Liver (tissue), 9 donors: ENCODE data around the gene TESK2. TPM values are rescaled to one million over a fixed set of nuclear protein-coding genes. Genes with fewer than 3 reads are reported as not detected.

Source experiments
- DNase-seq: peaks from one replicate; pipeline ENCODE4 v3.0.0-alpha.2; 2017; ENCODE audit warnings: low spot score
- H3K27ac ChIP-seq, 2 donors: one replicate each; pipeline ENCODE4 v1.7.0; 2013; ENCODE audit warnings: inconsistent platforms in 2 of 2, low read length in 2 of 2, control low read depth in 1 of 2, low read depth in 1 of 2, mild to moderate bottlenecking in 1 of 2
- H3K27me3 ChIP-seq, 4 donors: one replicate each; pipeline versions ENCODE4 v1.6.1 to v1.7.0; 2013; ENCODE audit warnings: low read length in 3 of 4, inconsistent platforms in 1 of 4, mild to moderate bottlenecking in 1 of 4, moderate library complexity in 1 of 4; ENCODE audit not compliant: control insufficient read depth in 4 of 4, insufficient read depth in 4 of 4
- H3K36me3 ChIP-seq, 4 donors: one replicate each; pipeline versions ENCODE4 v1.6.1 to v1.7.0; 2013; ENCODE audit warnings: low read length in 3 of 4, mild to moderate bottlenecking in 3 of 4, low read depth in 1 of 4, moderate library complexity in 1 of 4; ENCODE audit not compliant: control insufficient read depth in 4 of 4, insufficient read depth in 3 of 4
- H3K4me1 ChIP-seq, 4 donors: one replicate each; pipeline versions ENCODE4 v1.6.1 to v1.7.0; 2013; ENCODE audit warnings: low read length in 3 of 4, mild to moderate bottlenecking in 3 of 4, moderate library complexity in 1 of 4; ENCODE audit not compliant: control insufficient read depth in 4 of 4, insufficient read depth in 4 of 4
- H3K4me3 ChIP-seq, 3 donors: one replicate each; pipeline versions ENCODE4 v1.6.1 to v1.7.0; 2013; ENCODE audit warnings: low read length in 3 of 3, control low read depth in 1 of 3, low read depth in 1 of 3, mild to moderate bottlenecking in 1 of 3
- H3K9ac ChIP-seq, 2 donors: one replicate each; pipeline ENCODE4 v1.7.0; 2013; ENCODE audit warnings: low read length in 2 of 2, mild to moderate bottlenecking in 2 of 2, moderate library complexity in 2 of 2, control low read depth in 1 of 2, low read depth in 1 of 2
- H3K9me3 ChIP-seq, 4 donors: one replicate each; pipeline versions ENCODE4 v1.6.1 to v1.7.0; 2013; ENCODE audit warnings: low read length in 3 of 4; ENCODE audit not compliant: control insufficient read depth in 4 of 4
- ATF3 ChIP-seq: IDR thresholded peaks from 2 replicates; pipeline ENCODE4 v1.6.1; 2016; ENCODE audit warnings: antibody characterized with exemption
- CTCF ChIP-seq: fragments of 150-350 bp; IDR thresholded peaks from 2 replicates; pipeline ENCODE4 v1.5.1; 2017; ENCODE audit warnings: improper control_type of control experiment, low read depth, low read length; ENCODE audit not compliant: missing input control
- EGR1 ChIP-seq, 2 donors: IDR thresholded peaks; 2 replicates each; pipeline ENCODE4 v1.6.1; 2016 to 2018; ENCODE audit warnings: antibody characterized with exemption in 2 of 2, low read depth in 2 of 2
- FOXA2 ChIP-seq: IDR thresholded peaks from 2 replicates; pipeline ENCODE4 v1.6.1; 2016; ENCODE audit warnings: antibody characterized with exemption
- GABPA ChIP-seq, 2 donors: IDR thresholded peaks in 1 of 2; conservative IDR thresholded peaks in 1 of 2; 2 replicates each; pipeline ENCODE4 v1.6.1; 2016; ENCODE audit warnings: antibody characterized with exemption in 2 of 2, mild to moderate bottlenecking in 1 of 2, moderate library complexity in 1 of 2
- HNF4A ChIP-seq, 2 donors: conservative IDR thresholded peaks; 2 replicates each; pipeline ENCODE4 v1.6.1; 2016; ENCODE audit warnings: antibody characterized with exemption in 2 of 2, mild to moderate bottlenecking in 2 of 2
- HNF4G ChIP-seq: IDR thresholded peaks from 2 replicates; pipeline ENCODE4 v1.6.1; 2016; ENCODE audit warnings: antibody characterized with exemption
- JUND ChIP-seq, 2 donors: IDR thresholded peaks; 2 replicates each; pipeline ENCODE4 v1.6.1; 2016; ENCODE audit warnings: antibody characterized with exemption in 2 of 2
- MAX ChIP-seq: IDR thresholded peaks from 2 replicates; pipeline ENCODE4 v1.6.1; 2016; ENCODE audit warnings: antibody characterized with exemption
- NR2F2 ChIP-seq: IDR thresholded peaks from 2 replicates; pipeline ENCODE4 v1.6.1; 2016; ENCODE audit warnings: antibody characterized with exemption
- RAD21 ChIP-seq, 2 donors: IDR thresholded peaks; 2 replicates each; pipeline ENCODE4 v1.6.1; 2016; ENCODE audit warnings: antibody characterized with exemption in 2 of 2, mild to moderate bottlenecking in 2 of 2
- REST ChIP-seq: IDR thresholded peaks from 2 replicates; pipeline ENCODE4 v1.6.1; 2016; ENCODE audit warnings: antibody characterized with exemption, mild to moderate bottlenecking
- RXRA ChIP-seq, 2 donors: IDR thresholded peaks; 2 replicates each; pipeline ENCODE4 v1.6.1; 2017 to 2018; ENCODE audit warnings: antibody characterized with exemption in 2 of 2, mild to moderate bottlenecking in 1 of 2
- SP1 ChIP-seq: IDR thresholded peaks from 2 replicates; pipeline ENCODE4 v1.6.1; 2018; ENCODE audit warnings: antibody characterized with exemption, mild to moderate bottlenecking
- YY1 ChIP-seq: IDR thresholded peaks from 2 replicates; pipeline ENCODE4 v1.6.1; 2016; ENCODE audit warnings: antibody characterized with exemption, mild to moderate bottlenecking
- ZBTB33 ChIP-seq: IDR thresholded peaks from 2 replicates; pipeline ENCODE4 v1.6.1; 2016; ENCODE audit warnings: antibody characterized with exemption
- WGBS: extraction: QIAGEN DNeasy Blood & Tissue Kit; methylation state at CpG from one replicate; pipeline ENCODE4 v1.1.7; 2013; 5-methylcytosine and 5-hydroxymethylcytosine counted together
- polyA plus RNA-seq, 2 donors: library from polyadenylated mRNA; stranded (reverse) in 1 of 2; unstranded in 1 of 2; fragments of 200-250 nt in 1 of 2; fragments of >200 nt in 1 of 2; fragmentation: Nextera tagmentation in 1 of 2; extraction: Ambion mirVana in 1 of 2; gene quantifications; one replicate each; pipeline versions ENCODE4 v1.2.1 to v1.2.3, GENCODE V29; 2013 to 2015
- total RNA-seq, 2 donors: library from RNA; depleted of rRNA; stranded (reverse); fragments of >200 nt; gene quantifications; one replicate each; pipeline ENCODE4 v1.2.3, GENCODE V29; 2014
- donor health status: healthy.
- donor health status: healthy.
- donor health status: healthy.
- donor health status: healthy.
- donor health status: healthy.

The TESK2 gene
- total and polyA plus RNA-seq, 4 donors: 2.4 to 8.2 (median 5.2) TPM

- H3K36me3 ChIP-seq: no peaks in the 10 kb centered on the region
- no peak overlapping the region for H3K9ac ChIP-seq
- H3K4me1 ChIP-seq: no peaks in the 10 kb centered on the region
- H3K4me3 ChIP-seq: no peak overlapping the region
- no peak for TF ChIP-seq CTCF
- no peak for TF ChIP-seq NR2F2
- TF ChIP-seq ATF3: no peak
- TF ChIP-seq YY1: no peak
- TF ChIP-seq REST: no peak
- no peak for TF ChIP-seq FOXA2
- no peak for TF ChIP-seq HNF4G
- no peak for TF ChIP-seq ZBTB33
- TF ChIP-seq JUND (IDR thresholded peaks at IDR 0.05): no peak
- no peak overlapping the region for H3K27ac ChIP-seq
- no peaks in the 10 kb centered on the region for H3K9me3 ChIP-seq
- no peaks in the 10 kb centered on the region for H3K27me3 ChIP-seq
- WGBS: 90% methylated on average over 4 of the region's 4 CpGs
- no peak for DNase-seq
Observed at GRCh38 chr1:45317166-45317565, 173.8 kb downstream of the TESK2 start.

- no peaks in the 10 kb centered on the region for H3K27me3 ChIP-seq
- H3K27ac ChIP-seq: no peak overlapping the region
- H3K4me3 ChIP-seq: no peak overlapping the region
- DNase-seq: no peak
- H3K36me3 ChIP-seq: no peaks in the 10 kb centered on the region
- H3K9me3 ChIP-seq: no peaks in the 10 kb centered on the region
- 65% methylated on average over 3 of the region's 3 CpGs for WGBS
- no peaks in the 10 kb centered on the region for H3K4me1 ChIP-seq
- H3K9ac ChIP-seq: no peak overlapping the region
- no peak for TF ChIP-seq YY1
- no peak for TF ChIP-seq CTCF
- no peak for TF ChIP-seq RAD21 (IDR thresholded peaks at IDR 0.05)
- TF ChIP-seq JUND (IDR thresholded peaks at IDR 0.05): no peak
- TF ChIP-seq ATF3: no peak
- TF ChIP-seq GABPA (IDR thresholded peaks at IDR 0.05 in 1 of 2, conservative IDR thresholded peaks at IDR 0.05 in 1 of 2): no peak
- TF ChIP-seq MAX: no peak
- no peak for TF ChIP-seq ZBTB33
- TF ChIP-seq SP1: no peak
- no peak for TF ChIP-seq EGR1 (IDR thresholded peaks at IDR 0.05; ENCODE audit: low read depth in 2 of 2)
- no peak for TF ChIP-seq RXRA (IDR thresholded peaks at IDR 0.05)
- no peak for TF ChIP-seq HNF4A (conservative IDR thresholded peaks at IDR 0.05)
Observed at GRCh38 chr1:45314266-45314665, 176.7 kb downstream of the TESK2 start.
